GM18511 (cell line): ENCODE data around the gene HEATR3.

ENCODE experiments used
- ATAC-seq: cut with Tn5 transposase; IDR thresholded peaks from one replicate; pipeline ENCODE4 v1.9.1; 2021; ENCODE audit warnings: mild to moderate bottlenecking, moderate library complexity; ENCODE audit not compliant: unreplicated experiment

HEATR3 gene

DNA sequence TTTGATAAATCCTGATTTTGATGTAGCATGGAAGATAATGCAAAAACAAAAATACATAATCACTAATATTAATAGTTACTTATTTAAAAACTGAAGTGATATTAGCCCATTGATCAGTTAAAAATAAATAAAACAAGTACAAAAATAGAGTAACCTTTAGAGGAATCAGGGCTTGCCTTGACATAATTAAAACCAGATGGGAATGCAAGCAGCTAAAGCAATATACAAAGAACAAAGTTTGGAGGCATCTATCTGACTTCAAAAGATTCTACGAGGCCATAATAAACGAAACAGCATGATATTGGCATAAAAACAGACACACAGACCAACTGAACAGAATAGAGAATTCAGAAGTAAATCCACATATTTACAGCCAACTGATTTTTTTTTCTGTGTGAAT, 15.0 kb upstream of the HEATR3 start:
- no peak for ATAC-seq

DNA sequence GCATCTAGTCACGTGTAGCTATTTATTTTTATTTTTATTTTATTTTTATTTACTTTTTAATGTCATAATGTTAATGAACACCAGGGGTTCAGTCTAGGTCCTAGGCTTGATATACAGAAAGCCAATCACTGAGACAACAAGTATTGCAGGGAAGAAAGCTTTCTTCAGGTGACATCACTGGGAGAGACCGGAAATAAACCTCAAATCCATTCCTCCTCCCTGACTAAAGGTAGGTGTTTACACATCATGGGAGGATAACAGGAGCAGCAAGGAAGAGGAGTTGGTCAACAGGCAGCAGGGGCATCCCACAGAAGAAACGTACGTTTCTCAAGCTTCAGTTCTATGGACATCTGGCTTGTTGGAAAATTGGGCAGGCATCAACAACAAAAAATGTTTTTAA, 9.5 kb upstream of the HEATR3 start:
- ATAC-seq, result no peak

DNA sequence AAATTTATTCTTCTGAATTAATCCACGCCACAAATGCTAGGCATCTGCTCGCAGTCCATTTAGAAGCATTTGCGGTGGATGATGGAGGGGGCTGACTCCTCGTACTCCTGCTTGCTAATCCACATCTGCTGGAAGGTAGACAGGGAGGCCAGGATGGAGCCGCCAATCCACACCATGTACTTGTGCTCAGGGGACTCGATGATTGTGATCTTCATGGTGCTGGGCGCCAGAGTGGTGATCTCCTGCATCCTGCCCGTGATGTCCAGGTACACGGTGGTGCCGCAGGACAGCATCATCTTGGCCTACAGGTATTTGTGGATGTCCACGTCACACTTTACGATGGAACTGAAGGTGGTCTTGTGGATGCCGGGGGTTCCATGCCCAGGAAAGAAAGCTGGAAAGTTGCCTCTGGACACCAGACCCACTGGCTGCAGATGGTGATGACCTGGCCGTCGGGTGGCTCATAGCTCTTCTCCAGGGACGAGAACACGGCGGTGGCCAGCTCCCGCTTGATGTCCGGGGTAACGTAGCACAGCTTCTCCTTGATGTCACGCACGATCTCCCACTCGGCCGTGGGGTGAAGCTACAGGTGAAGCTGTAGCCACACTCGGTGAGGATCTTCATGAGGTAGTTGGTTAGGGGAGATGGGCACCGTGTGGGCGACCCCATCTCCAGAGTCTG, 7.5 kb upstream of the HEATR3 start:
- no peak for ATAC-seq

DNA sequence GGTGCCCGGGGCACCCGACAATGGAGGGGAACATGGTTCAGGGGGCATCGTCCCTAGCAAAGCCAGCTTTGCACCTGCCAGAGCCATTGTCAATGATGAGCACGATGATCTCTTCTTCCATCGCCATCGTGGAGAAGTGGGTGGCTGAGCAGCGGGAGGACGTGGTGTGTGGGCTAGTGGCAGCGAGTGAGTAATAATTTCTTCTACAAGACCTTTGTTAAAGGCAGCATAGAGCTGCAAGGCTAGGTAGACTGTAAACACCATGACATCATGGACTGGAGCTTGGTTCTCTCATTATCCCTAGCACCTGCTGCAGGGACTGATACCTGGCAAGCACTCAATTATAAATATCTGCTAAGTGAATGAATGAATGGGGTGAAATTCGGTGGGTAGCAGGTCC, 6.7 kb upstream of the HEATR3 start:
- ATAC-seq, result no peak

DNA sequence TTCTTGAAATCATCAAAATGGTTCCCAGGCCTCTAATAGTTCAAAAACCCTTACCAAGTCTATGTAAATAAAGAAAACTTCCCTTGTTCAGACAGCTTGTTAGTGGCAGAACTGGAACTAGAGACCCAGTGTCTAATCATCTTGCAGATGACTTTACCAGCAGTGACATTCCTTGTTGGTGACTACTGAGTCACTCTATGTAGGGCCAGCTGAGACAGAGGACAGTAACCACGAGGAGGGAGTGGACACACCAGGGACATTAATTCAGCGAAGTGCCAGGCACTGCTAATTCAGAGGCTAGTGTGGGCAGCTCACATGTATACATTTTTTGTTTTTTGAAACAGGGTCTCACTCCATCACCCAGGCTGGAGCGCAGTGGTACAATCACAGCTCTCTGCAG, 6.1 kb upstream of the HEATR3 start:
- ATAC-seq, result no peak

- no peak for ATAC-seq
Measured at GRCh38 chr16:50061326-50061725, 4.4 kb upstream of the HEATR3 start.

DNA sequence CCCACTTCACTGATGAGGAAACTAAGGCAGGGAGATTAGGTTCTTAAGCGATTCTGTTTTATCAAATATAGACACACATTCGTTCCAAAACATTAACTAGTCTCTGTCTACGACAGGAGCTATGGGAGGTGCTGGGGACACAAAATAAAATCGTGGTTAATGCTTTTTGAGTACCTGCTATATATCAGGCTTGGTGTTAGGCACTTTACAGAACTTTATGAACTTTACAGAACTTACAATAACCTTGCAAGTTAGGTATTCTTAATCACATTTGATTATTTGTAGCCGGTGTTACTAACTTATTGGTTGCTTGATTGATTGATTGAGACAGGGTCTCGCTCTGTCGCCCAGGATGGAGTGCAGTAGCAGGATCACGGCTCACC, 538 bp upstream of the HEATR3 start:
- no peak for ATAC-seq

DNA sequence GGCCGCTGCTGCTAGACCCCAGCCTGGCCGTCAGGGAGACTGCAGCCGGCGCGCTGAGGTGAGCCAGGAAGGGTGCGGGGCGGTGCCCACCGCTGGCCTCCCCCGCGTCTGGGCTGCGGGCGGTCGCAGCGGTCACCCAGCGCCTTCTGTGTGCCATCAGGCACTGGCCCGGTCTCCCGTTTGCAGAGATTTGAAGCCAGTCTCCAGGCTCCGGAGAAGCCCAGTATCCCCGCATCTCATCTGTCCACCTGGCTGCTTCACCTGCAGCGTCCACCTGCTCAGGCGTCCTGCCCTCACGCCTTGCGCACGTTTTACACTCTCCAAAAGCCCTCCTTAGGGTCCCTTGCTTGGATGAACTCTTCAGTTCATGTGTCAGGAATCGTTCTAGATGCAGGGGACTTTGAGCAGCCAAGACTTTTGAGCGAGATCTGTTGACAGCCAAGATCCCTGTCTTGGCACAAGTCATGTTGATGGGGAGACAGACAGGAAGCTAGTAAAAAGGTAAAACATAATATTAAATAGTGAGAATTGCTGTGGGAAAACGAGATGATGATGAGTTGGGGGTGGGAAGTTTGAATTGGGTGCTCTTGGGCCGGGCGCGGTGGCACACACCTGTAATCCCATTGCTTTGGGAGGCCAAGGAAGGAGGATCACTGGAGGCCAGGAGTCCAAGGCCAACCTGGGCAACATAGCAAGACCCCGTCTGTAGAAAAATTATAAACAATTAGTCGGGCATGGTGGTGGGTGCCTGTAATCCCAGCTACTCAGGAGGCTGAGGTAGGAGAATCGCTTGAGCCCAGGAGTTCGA, 916 bp downstream of the HEATR3 start:
- ATAC-seq, result no peak

- ATAC-seq, result no peak
Measured at GRCh38 chr16:50067290-50067853, 1.6 kb downstream of the HEATR3 start.

DNA sequence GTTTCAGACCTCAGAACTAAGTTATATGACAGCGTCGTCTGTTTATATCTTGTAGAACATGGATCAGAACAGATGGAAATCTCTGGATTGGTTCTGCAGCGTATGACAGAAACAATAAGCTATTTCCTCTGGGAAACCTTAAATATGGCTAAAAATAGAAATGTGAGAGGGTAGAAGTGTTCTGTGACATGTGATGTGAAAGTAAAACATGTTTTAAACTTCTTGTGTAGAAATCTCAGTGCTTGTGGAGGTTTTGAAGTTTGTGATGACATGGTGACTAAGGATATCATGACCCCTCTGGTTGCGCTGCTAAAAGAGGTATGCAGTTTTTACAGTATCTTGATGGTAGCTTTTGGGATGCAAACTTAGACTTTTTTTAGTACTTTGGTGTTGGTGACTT, 2.8 kb downstream of the HEATR3 start:
- ATAC-seq, result no peak

DNA sequence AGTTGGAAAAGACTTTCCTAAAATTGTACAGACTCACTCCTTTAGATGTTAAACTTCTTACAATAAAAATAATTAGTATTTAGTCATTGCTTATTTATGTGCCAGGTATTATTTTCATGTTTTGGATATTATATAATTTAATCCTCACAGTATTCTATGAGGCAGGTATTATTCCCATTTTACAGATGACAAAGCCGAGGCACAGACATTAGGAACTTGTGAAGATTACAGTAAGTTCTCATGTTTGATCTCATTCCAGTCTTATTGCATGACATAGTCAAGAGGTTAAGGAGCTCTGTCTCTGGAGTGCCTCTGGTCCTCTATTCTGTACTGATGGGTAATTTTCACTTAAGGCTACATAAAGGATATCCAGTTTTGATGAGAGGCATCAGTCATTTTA, 3.3 kb downstream of the HEATR3 start:
- ATAC-seq, result no peak

GRCh38 chr16:50071075-50071671, 5.4 kb downstream of the HEATR3 start:
- ATAC-seq, result no peak

- no peak for ATAC-seq
Measured at GRCh38 chr16:50072730-50073129, 7.0 kb downstream of the HEATR3 start.

DNA sequence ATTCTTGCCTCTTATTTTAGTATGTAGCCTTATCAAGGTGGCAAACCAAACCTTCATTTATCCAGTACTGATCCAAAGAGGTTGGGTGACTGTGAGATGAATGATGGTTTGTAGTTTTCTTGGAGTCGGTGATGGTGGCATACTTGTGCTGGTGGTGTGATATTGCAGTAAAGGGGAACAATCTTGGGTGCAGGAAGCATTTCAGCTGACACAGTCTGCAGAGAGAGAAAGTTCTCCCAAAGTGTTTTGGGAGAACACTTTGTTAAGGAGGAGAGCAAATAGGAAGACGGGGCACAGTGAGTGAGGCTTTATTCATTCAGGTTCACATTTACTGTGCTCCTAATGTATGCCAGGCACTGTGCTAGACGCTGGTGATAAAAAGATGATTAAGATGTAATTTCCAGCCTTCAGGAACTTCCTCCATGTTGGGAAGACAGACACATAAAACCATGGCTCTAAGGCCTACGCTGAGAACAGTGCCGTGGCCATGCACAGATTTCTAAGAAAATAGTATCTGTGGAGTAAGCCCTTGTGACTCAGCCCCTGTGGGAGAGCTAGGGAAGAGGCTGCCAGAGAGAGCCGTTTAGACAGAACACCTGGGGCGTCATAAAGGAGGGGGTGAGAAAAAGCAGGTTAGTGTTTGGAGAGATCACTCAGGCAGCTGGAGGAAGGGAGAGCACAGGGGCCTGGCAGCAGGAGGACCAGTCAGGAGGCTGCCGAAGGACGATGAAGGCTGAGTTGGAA, 13.8 kb downstream of the HEATR3 start:
- no peak for ATAC-seq

GRCh38 chr16:50081428-50082018, 15.8 kb downstream of the HEATR3 start:
- ATAC-seq, result no peak

DNA sequence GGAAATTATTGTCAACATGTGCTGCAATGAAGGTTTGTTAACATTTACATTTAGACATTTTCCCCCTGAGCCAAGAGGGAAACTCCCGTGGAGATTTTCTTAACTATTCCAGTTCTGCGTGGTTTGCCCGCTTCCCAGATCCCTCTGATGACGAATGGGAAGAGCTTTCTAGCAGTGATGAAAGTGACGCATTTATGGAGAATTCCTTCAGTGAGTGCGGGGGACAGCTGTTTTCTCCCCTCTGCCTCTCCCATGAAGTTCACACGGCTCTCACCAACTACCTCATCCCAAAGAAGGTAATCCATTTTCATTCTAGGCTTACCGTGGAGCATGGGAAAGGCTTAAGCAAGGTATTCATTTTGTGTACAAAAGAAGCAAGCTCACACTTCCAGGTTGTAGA, 18.2 kb downstream of the HEATR3 start:
- no peak for ATAC-seq

- no peak for ATAC-seq
Measured at GRCh38 chr16:50086176-50086575, 20.4 kb downstream of the HEATR3 start.

GRCh38 chr16:50088302-50088701, 22.5 kb downstream of the HEATR3 start:
- no peak for ATAC-seq

DNA sequence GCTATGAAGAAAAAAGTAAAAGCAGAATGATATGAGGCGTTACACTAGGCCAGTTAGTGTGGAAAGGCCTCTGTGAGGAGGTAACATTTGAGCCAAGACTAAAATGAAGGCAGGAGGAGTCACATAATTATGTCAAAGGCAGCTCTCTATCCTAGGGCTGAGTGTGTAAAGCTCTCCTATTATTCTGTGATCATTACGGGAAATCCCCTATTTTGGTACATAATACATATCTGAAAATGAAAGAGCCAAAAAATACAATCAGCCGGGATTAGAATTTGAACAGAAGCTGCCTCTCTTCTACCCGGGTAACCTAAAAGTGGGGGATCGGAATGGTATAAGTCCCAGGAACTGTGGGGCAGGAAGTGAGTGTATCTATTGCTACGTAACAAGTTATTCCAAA, 27.1 kb downstream of the HEATR3 start:
- no peak for ATAC-seq

GRCh38 chr16:50093607-50094539, 28.1 kb downstream of the HEATR3 start:
- no peak for ATAC-seq
